Tibial nerve (tissue), 4 donors: Measurements from ENCODE around the gene KHDRBS2.

Experiments used
- EP300 ChIP-seq, 2 donors: sonication (generic); formaldehyde crosslinking; IDR thresholded peaks; one replicate each; pipeline ENCODE4 v1.6.1; 2017; ENCODE audit warnings: antibody characterized with exemption in 2 of 2, mild to moderate bottlenecking in 1 of 2
- POLR2A ChIP-seq, 2 donors: fragments of 450-650 bp; IDR thresholded peaks; one replicate each; pipeline ENCODE4 v1.6.1; 2017; ENCODE audit warnings: antibody characterized with exemption in 2 of 2, mild to moderate bottlenecking in 2 of 2, moderate library complexity in 2 of 2
- TF ChIP-seq, protein P1 (sequence below), 5 experiments: fragments of 200-600 bp in 3 of 5; fragments of 450-650 bp in 2 of 5; sonication (generic) in 3 of 5; IDR thresholded peaks; one replicate each; pipeline ENCODE4 v1.5.1; 2016 to 2019; ENCODE audit warnings: antibody characterized with exemption in 5 of 5, mild to moderate bottlenecking in 3 of 5, moderate library complexity in 2 of 5

DNA sequence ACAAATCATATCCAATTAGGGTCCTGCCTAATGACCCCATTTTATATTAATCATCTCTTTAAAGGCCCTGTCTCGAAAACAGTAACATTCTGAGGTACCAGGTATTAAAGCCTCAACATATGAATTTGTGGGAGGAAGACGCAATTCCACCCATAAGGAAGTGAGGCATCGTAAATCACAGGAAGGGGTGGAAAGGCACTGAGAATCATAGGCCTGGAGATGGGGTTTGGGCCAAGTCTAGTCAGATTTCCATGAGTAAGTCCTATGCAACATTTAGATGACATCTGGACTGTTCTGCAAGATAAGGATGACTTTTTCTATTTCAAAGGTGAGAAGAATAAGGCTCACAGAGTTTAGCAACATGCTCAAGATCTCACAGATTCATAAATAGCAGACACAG is 534.0 kb downstream of the KHDRBS2 start:
- TF ChIP-seq, protein P1, sequence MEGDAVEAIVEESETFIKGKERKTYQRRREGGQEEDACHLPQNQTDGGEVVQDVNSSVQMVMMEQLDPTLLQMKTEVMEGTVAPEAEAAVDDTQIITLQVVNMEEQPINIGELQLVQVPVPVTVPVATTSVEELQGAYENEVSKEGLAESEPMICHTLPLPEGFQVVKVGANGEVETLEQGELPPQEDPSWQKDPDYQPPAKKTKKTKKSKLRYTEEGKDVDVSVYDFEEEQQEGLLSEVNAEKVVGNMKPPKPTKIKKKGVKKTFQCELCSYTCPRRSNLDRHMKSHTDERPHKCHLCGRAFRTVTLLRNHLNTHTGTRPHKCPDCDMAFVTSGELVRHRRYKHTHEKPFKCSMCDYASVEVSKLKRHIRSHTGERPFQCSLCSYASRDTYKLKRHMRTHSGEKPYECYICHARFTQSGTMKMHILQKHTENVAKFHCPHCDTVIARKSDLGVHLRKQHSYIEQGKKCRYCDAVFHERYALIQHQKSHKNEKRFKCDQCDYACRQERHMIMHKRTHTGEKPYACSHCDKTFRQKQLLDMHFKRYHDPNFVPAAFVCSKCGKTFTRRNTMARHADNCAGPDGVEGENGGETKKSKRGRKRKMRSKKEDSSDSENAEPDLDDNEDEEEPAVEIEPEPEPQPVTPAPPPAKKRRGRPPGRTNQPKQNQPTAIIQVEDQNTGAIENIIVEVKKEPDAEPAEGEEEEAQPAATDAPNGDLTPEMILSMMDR (IDR thresholded peaks at IDR 0.05): no peak
- no peak for TF ChIP-seq POLR2A (IDR thresholded peaks at IDR 0.05)
- no peak for TF ChIP-seq EP300 (IDR thresholded peaks at IDR 0.05)
